GM12878 (cell line): Measurements from ENCODE around the gene SUGCT.

Experiments used
- ATF7 ChIP-seq: fragments of 450-650 bp; IDR thresholded peaks from 2 replicates; pipeline ENCODE4 v1.6.1; 2016; ENCODE audit warnings: low read depth, mild to moderate bottlenecking
- BHLHE40 ChIP-seq, 2 experiments: fragments of 450-650 bp in 1 of 2; IDR thresholded peaks; 2 replicates each; pipeline ENCODE4 v1.6.1; 2011 to 2017; ENCODE audit warnings: low read depth in 2 of 2, borderline replicate concordance in 1 of 2, improper control_type of control experiment in 1 of 2, low read length in 1 of 2, mild to moderate bottlenecking in 1 of 2
- CHD2 ChIP-seq: IDR thresholded peaks from 2 replicates; pipeline ENCODE4 v1.6.1; 2011; ENCODE audit warnings: low read depth, low read length, improper control_type of control experiment, borderline replicate concordance
- JUND ChIP-seq: IDR thresholded peaks from 2 replicates; pipeline ENCODE4 v1.6.1; 2012; ENCODE audit warnings: low read depth, mild to moderate bottlenecking, low read length, improper control_type of control experiment, moderate library complexity
- NFYB ChIP-seq: IDR thresholded peaks from 2 replicates; pipeline ENCODE4 v1.6.1; 2011; ENCODE audit warnings: low read depth, mild to moderate bottlenecking, low read length, improper control_type of control experiment, moderate library complexity; ENCODE audit not compliant: insufficient read depth
- PML ChIP-seq: IDR thresholded peaks from 2 replicates; pipeline ENCODE4 v1.6.1; 2012; ENCODE audit warnings: low read length, inconsistent platforms
- POLR2A ChIP-seq: IDR thresholded peaks from 2 replicates; pipeline ENCODE4 v1.6.1; 2011; ENCODE audit warnings: low read depth, mild to moderate bottlenecking, low read length
- POLR2AphosphoS5 ChIP-seq: IDR thresholded peaks from 2 replicates; pipeline ENCODE4 v1.6.1; 2011; ENCODE audit warnings: mild to moderate bottlenecking, low read length, inconsistent platforms
- SUZ12 ChIP-seq: fragments of 200-600 bp; sonication (generic); IDR thresholded peaks from one replicate; pipeline ENCODE4 v1.6.1; 2018; ENCODE audit warnings: antibody characterized with exemption, mild to moderate bottlenecking; ENCODE audit not compliant: unreplicated experiment
- TARDBP ChIP-seq: IDR thresholded peaks from 2 replicates; pipeline ENCODE4 v1.6.1; 2016; ENCODE audit warnings: borderline replicate concordance
- ZSCAN29 ChIP-seq: fragments of 450-650 bp; IDR thresholded peaks from 2 replicates; pipeline ENCODE4 v1.6.1; 2017; ENCODE audit warnings: mild to moderate bottlenecking, moderate library complexity
- TF ChIP-seq, protein P1 (sequence below), 3 experiments: IDR thresholded peaks in 2 of 3; conservative IDR thresholded peaks in 1 of 3; 2 replicates each; pipeline ENCODE4 v1.5.1; 2011; ENCODE audit warnings: low read depth in 3 of 3, low read length in 3 of 3, mild to moderate bottlenecking in 3 of 3, control low read depth in 2 of 3, moderate library complexity in 2 of 3, inconsistent platforms in 1 of 3, mixed read lengths in 1 of 3; ENCODE audit not compliant: control insufficient read depth in 2 of 3, insufficient read depth in 1 of 3; ENCODE audit errors: extremely low read depth in 1 of 3
- TF ChIP-seq, protein P2 (sequence below): fragments of 450-650 bp; IDR thresholded peaks from 2 replicates; pipeline ENCODE4 v1.6.1; 2017; ENCODE audit warnings: antibody characterized with exemption, mild to moderate bottlenecking, moderate library complexity
- TF ChIP-seq, protein P3 (sequence below): fragments of 450-650 bp; IDR thresholded peaks from 2 replicates; pipeline ENCODE4 v1.6.1; 2017; ENCODE audit warnings: borderline replicate concordance

GRCh38 chr7:40276061-40276460, 141.3 kb downstream of the SUGCT start:
- TF ChIP-seq, protein P1, sequence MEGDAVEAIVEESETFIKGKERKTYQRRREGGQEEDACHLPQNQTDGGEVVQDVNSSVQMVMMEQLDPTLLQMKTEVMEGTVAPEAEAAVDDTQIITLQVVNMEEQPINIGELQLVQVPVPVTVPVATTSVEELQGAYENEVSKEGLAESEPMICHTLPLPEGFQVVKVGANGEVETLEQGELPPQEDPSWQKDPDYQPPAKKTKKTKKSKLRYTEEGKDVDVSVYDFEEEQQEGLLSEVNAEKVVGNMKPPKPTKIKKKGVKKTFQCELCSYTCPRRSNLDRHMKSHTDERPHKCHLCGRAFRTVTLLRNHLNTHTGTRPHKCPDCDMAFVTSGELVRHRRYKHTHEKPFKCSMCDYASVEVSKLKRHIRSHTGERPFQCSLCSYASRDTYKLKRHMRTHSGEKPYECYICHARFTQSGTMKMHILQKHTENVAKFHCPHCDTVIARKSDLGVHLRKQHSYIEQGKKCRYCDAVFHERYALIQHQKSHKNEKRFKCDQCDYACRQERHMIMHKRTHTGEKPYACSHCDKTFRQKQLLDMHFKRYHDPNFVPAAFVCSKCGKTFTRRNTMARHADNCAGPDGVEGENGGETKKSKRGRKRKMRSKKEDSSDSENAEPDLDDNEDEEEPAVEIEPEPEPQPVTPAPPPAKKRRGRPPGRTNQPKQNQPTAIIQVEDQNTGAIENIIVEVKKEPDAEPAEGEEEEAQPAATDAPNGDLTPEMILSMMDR (IDR thresholded peaks at IDR 0.05 in 2 of 3, conservative IDR thresholded peaks at IDR 0.05 in 1 of 3; ENCODE audit: control insufficient read depth in 2 of 3, extremely low read depth in 1 of 3, insufficient read depth in 1 of 3, low read depth in 3 of 3, low read length in 3 of 3), result no peak
- no peak for TF ChIP-seq POLR2AphosphoS5
- no peak for TF ChIP-seq POLR2A
- no peak for TF ChIP-seq ZSCAN29
- TF ChIP-seq TARDBP, result no peak
- TF ChIP-seq PML, result no peak
- TF ChIP-seq, protein P2, sequence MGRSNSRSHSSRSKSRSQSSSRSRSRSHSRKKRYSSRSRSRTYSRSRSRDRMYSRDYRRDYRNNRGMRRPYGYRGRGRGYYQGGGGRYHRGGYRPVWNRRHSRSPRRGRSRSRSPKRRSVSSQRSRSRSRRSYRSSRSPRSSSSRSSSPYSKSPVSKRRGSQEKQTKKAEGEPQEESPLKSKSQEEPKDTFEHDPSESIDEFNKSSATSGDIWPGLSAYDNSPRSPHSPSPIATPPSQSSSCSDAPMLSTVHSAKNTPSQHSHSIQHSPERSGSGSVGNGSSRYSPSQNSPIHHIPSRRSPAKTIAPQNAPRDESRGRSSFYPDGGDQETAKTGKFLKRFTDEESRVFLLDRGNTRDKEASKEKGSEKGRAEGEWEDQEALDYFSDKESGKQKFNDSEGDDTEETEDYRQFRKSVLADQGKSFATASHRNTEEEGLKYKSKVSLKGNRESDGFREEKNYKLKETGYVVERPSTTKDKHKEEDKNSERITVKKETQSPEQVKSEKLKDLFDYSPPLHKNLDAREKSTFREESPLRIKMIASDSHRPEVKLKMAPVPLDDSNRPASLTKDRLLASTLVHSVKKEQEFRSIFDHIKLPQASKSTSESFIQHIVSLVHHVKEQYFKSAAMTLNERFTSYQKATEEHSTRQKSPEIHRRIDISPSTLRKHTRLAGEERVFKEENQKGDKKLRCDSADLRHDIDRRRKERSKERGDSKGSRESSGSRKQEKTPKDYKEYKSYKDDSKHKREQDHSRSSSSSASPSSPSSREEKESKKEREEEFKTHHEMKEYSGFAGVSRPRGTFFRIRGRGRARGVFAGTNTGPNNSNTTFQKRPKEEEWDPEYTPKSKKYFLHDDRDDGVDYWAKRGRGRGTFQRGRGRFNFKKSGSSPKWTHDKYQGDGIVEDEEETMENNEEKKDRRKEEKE, result no peak
- TF ChIP-seq, protein P3, sequence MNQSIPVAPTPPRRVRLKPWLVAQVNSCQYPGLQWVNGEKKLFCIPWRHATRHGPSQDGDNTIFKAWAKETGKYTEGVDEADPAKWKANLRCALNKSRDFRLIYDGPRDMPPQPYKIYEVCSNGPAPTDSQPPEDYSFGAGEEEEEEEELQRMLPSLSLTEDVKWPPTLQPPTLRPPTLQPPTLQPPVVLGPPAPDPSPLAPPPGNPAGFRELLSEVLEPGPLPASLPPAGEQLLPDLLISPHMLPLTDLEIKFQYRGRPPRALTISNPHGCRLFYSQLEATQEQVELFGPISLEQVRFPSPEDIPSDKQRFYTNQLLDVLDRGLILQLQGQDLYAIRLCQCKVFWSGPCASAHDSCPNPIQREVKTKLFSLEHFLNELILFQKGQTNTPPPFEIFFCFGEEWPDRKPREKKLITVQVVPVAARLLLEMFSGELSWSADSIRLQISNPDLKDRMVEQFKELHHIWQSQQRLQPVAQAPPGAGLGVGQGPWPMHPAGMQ, result no peak
- TF ChIP-seq SUZ12, result no peak
- TF ChIP-seq ATF7, result no peak
- TF ChIP-seq NFYB, result no peak
- TF ChIP-seq JUND, result no peak
- no peak for TF ChIP-seq BHLHE40 (IDR thresholded peaks at IDR 0.05; ENCODE audit: borderline replicate concordance in 1 of 2, low read depth in 2 of 2, low read length in 1 of 2)
- TF ChIP-seq CHD2, result no peak
